Keratinocyte (primary cell): ENCODE data around the gene RFX2. TPM values are rescaled to one million over a fixed set of nuclear protein-coding genes. Genes with fewer than 3 reads are reported as not detected.
A peak's percentile ranks its signal among the peaks of the same experiment; 100 is the strongest.

Experiments
- DNase-seq: peaks from one replicate; pipeline ENCODE4 v3.0.0-alpha.2; 2011; ENCODE audit warnings: low read depth, missing footprints, low spot score
- FAIRE-seq: peaks from 2 replicates; lab custom pipeline; 2011; peaks lifted over from hg19 to GRCh38; lab: Jason Lieb, UNC
- H2AFZ ChIP-seq: 2 replicates; pipeline ENCODE4 v1.6.0; 2012; ENCODE audit warnings: low read length, control low read depth, inconsistent platforms; ENCODE audit not compliant: control insufficient read depth
- H3K27ac ChIP-seq: 2 replicates; pipeline ENCODE4 v1.5.1; 2011; ENCODE audit warnings: low read length; ENCODE audit not compliant: control insufficient read depth, insufficient read depth
- H3K27me3 ChIP-seq: 3 replicates; pipeline ENCODE4 v1.6.0; 2011; ENCODE audit warnings: low read length; ENCODE audit not compliant: control insufficient read depth, insufficient read depth; ENCODE audit errors: extremely low read depth
- H3K36me3 ChIP-seq, 2 experiments: 2 replicates in 1 of 2; 3 replicates in 1 of 2; pipeline ENCODE4 v1.5.1; 2011; ENCODE audit warnings: low read length in 2 of 2, mild to moderate bottlenecking in 1 of 2; ENCODE audit not compliant: control insufficient read depth in 2 of 2, insufficient read depth in 2 of 2; ENCODE audit errors: extremely low read depth in 1 of 2
- H3K4me1 ChIP-seq: 3 replicates; pipeline ENCODE4 v1.5.1; 2011; ENCODE audit warnings: low read length; ENCODE audit not compliant: control insufficient read depth, insufficient read depth; ENCODE audit errors: extremely low read depth
- H3K4me2 ChIP-seq: 3 replicates; pipeline ENCODE4 v1.6.0; 2011; ENCODE audit warnings: low read depth, low read length; ENCODE audit not compliant: control insufficient read depth, insufficient read depth; ENCODE audit errors: extremely low read depth
- H3K4me3 ChIP-seq, 3 experiments: fragments of 200-600 bp in 1 of 3; sonication (generic) in 1 of 3; 2 replicates in 2 of 3; 3 replicates in 1 of 3; pipeline ENCODE4 v1.5.1; 2011 to 2016; ENCODE audit warnings: low read length in 3 of 3, mild to moderate bottlenecking in 3 of 3, control low read depth in 2 of 3, inconsistent platforms in 1 of 3, low read depth in 1 of 3, mixed read lengths in 1 of 3, mixed run types in 1 of 3, moderate library complexity in 1 of 3; ENCODE audit not compliant: control insufficient read depth in 2 of 3, insufficient read depth in 2 of 3; ENCODE audit errors: extremely low read depth in 1 of 3
- H3K79me2 ChIP-seq: 2 replicates; pipeline ENCODE4 v1.6.0; 2012; ENCODE audit warnings: low read length; ENCODE audit not compliant: control insufficient read depth, insufficient read depth
- H3K9ac ChIP-seq: 3 replicates; pipeline ENCODE4 v1.6.0; 2011; ENCODE audit warnings: low read length; ENCODE audit not compliant: control insufficient read depth, insufficient read depth; ENCODE audit errors: extremely low read depth
- H3K9me1 ChIP-seq: 3 replicates; pipeline ENCODE4 v1.6.0; 2011; ENCODE audit warnings: low read length; ENCODE audit not compliant: control insufficient read depth, insufficient read depth; ENCODE audit errors: extremely low read depth
- H3K9me3 ChIP-seq: 2 replicates; pipeline ENCODE4 v1.5.1; 2012; ENCODE audit warnings: low read depth, low read length; ENCODE audit not compliant: control insufficient read depth
- H4K20me1 ChIP-seq: 3 replicates; pipeline ENCODE4 v1.6.0; 2011; ENCODE audit warnings: low read length; ENCODE audit not compliant: control insufficient read depth, insufficient read depth; ENCODE audit errors: extremely low read depth
- CTCF ChIP-seq, 3 experiments: IDR thresholded peaks in 1 of 3; conservative IDR thresholded peaks in 1 of 3; optimal IDR thresholded peaks in 1 of 3; 2 replicates in 2 of 3; 3 replicates in 1 of 3; pipeline versions ENCODE3 to v1.5.1; 2011; ENCODE audit warnings: low read length in 3 of 3, mild to moderate bottlenecking in 3 of 3, moderate library complexity in 2 of 3, control low read depth in 1 of 3, inconsistent platforms in 1 of 3; ENCODE audit not compliant: insufficient read depth in 2 of 3; ENCODE audit errors: extremely low read depth in 1 of 3
- EZH2 ChIP-seq: IDR thresholded peaks from one replicate; pipeline ENCODE4 v1.6.1; 2012; ENCODE audit warnings: inconsistent platforms, mild to moderate bottlenecking, low read length, moderate library complexity
- dilution Hi-C: fragments of 300-500 bp; cut with MboI; formaldehyde crosslinking; loops from one replicate; pipeline ENCODE4 v1.7.0; 2020; ENCODE audit warnings: low sequenced_read_pairs; ENCODE audit not compliant: extremely low pct_ligation_motif_present
- polyA plus RNA-seq, 5 experiments: library from polyadenylated mRNA; depleted of rRNA in 3 of 5; stranded (reverse) in 3 of 5; stranded (forward) in 1 of 5; unstranded in 1 of 5; fragments of >200 nt; gene quantifications; 1 replicate in 1 of 5; 2 replicates in 3 of 5; 3 replicates in 1 of 5; pipeline versions ENCODE4 v1.2.1 to v1.2.3, GENCODE V29; 2011 to 2012; ENCODE audit warnings: missing spikeins in 2 of 5, low read depth in 1 of 5, low replicate concordance in 1 of 5

The RFX2 gene
- polyA plus RNA-seq, 1 donor (not counting 4 experiments of a cell fraction or from before 2014, with no cell fraction given) = 5.8 TPM

GRCh38 chr19:6064336-6065073 lies 45.8 kb downstream of the RFX2 start:
- Histone ChIP-seq H4K20me1 (no peaks in the 10 kb centered on the region), H2AFZ (no peak overlapping the region), H3K4me2 (peak overlapping the region; percentile 2), H3K36me3 (no peaks in the 10 kb centered on the region), H3K9me3 (no peaks in the 10 kb centered on the region), H3K4me3 (no peak overlapping the region), H3K9me1 (no peaks in the 10 kb centered on the region), H3K9ac (no peak overlapping the region), H3K27me3 (no peaks in the 10 kb centered on the region), H3K4me1 (peaks cover 78% of the 10 kb centered on the region), H3K27ac (no peak overlapping the region), H3K79me2 (peaks cover 25% of the 10 kb centered on the region)
- no peak for DNase-seq
- peak; percentile 77 for FAIRE-seq
- dilution Hi-C loops = no loop called here
- no peak for TF ChIP-seq EZH2
- no peak for TF ChIP-seq CTCF (optimal IDR thresholded peaks at IDR 0.05 in 1 of 3, IDR thresholded peaks at IDR 0.05 in 1 of 3, conservative IDR thresholded peaks at IDR 0.05 in 1 of 3; ENCODE audit: extremely low read depth in 1 of 3, insufficient read depth in 2 of 3, low read length in 3 of 3)

- dilution Hi-C loops = no loop called here
- peak overlapping the region; percentile 2 for H3K4me2 ChIP-seq
Measured at GRCh38 chr19:6063576-6064335, 46.5 kb downstream of the RFX2 start.

More at GRCh38 chr19:6063576-6064335, 46.5 kb downstream of the RFX2 start:
- Histone ChIP-seq H3K27ac (no peak overlapping the region), H3K4me1 (peaks cover 85% of the 10 kb centered on the region), H3K27me3 (no peaks in the 10 kb centered on the region), H3K79me2 (peaks cover 30% of the 10 kb centered on the region), H3K36me3 (no peaks in the 10 kb centered on the region), H4K20me1 (no peaks in the 10 kb centered on the region), H2AFZ (no peak overlapping the region), H3K9me1 (no peaks in the 10 kb centered on the region), H3K9ac (no peak overlapping the region), H3K4me3 (no peak overlapping the region), H3K9me3 (no peaks in the 10 kb centered on the region)
- TF ChIP-seq EZH2 (no peak), CTCF (optimal IDR thresholded peaks at IDR 0.05 in 1 of 3, IDR thresholded peaks at IDR 0.05 in 1 of 3, conservative IDR thresholded peaks at IDR 0.05 in 1 of 3; ENCODE audit: extremely low read depth in 1 of 3, insufficient read depth in 2 of 3, low read length in 3 of 3) (no peak)
- FAIRE-seq (no peak), DNase-seq (no peak)
